ENCODE measurements around the gene DFFA.

- no peak for TF ChIP-seq CTCF (IDR thresholded peaks at IDR 0.05; ENCODE audit: low read depth, low read length)
- TF ChIP-seq POLR2A (IDR thresholded peaks at IDR 0.05; ENCODE audit: extremely low read depth, insufficient read length): no peak
- TF ChIP-seq MAX (IDR thresholded peaks at IDR 0.05; ENCODE audit: low read depth, low read length): no peak
- TF ChIP-seq MYC (IDR thresholded peaks at IDR 0.05; ENCODE audit: low read depth, low read length): no peak
These were observed 22.6 kb downstream of the DFFA start, which contains the start of gene CORT for GRCh38 chr1:10449751-10450150.
